Stomach (tissue), 4 donors: ENCODE results near the gene SPDEF.

Source experiments
- EP300 ChIP-seq: sonication (generic); formaldehyde crosslinking; IDR thresholded peaks from one replicate; pipeline ENCODE4 v1.6.1; 2017; ENCODE audit warnings: antibody characterized with exemption
- POLR2A ChIP-seq, 4 donors: fragments of 450-650 bp; IDR thresholded peaks; one replicate each; pipeline ENCODE4 v1.6.1; 2016; ENCODE audit warnings: antibody characterized with exemption in 4 of 4, control low read depth in 2 of 4, mild to moderate bottlenecking in 1 of 4, moderate library complexity in 1 of 4
- TF ChIP-seq, protein P1 (sequence below), 7 experiments: fragments of 450-650 bp in 4 of 7; fragments of 200-600 bp in 3 of 7; sonication (generic) in 3 of 7; IDR thresholded peaks; one replicate each; pipeline ENCODE4 v1.5.1; 2016 to 2019; ENCODE audit warnings: antibody characterized with exemption in 7 of 7, control low read depth in 2 of 7, mild to moderate bottlenecking in 1 of 7

DNA sequence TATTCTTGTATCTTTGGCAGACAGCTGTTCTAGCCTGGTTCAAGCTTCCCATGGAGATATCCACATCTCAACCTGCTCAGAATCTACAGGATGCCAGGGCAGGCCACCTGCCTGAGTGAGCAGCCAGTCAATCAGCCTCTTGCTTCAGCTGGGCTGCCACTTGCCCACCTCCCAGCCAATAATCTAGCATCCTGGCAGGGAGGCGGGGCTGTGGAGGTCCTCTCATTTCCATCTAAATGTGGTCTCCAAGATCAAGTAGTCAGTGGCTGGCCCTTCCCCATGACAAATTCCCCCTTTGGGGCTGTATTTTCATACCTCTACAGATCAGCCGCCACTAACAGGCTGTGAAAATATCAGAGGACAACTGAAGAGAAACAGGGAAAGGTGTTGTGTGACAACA lies 33.0 kb upstream of the SPDEF start:
- no peak for TF ChIP-seq POLR2A (IDR thresholded peaks at IDR 0.05)
- TF ChIP-seq, protein P1, sequence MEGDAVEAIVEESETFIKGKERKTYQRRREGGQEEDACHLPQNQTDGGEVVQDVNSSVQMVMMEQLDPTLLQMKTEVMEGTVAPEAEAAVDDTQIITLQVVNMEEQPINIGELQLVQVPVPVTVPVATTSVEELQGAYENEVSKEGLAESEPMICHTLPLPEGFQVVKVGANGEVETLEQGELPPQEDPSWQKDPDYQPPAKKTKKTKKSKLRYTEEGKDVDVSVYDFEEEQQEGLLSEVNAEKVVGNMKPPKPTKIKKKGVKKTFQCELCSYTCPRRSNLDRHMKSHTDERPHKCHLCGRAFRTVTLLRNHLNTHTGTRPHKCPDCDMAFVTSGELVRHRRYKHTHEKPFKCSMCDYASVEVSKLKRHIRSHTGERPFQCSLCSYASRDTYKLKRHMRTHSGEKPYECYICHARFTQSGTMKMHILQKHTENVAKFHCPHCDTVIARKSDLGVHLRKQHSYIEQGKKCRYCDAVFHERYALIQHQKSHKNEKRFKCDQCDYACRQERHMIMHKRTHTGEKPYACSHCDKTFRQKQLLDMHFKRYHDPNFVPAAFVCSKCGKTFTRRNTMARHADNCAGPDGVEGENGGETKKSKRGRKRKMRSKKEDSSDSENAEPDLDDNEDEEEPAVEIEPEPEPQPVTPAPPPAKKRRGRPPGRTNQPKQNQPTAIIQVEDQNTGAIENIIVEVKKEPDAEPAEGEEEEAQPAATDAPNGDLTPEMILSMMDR (IDR thresholded peaks at IDR 0.05), result no peak
- no peak for TF ChIP-seq EP300
